BE2C (cell line): Measurements from ENCODE around the gene IDUA.
A peak's percentile ranks its signal among the peaks of the same experiment; 100 is the strongest.

Experiments
- DNase-seq: peaks from one replicate; pipeline ENCODE4 v3.0.0-alpha.2; 2020
- H3K27me3 ChIP-seq: fragments of 250-450 bp; sonication (Bioruptor Pico); 2 replicates; pipeline ENCODE4 v1.5.1; 2020; ENCODE audit warnings: mild to moderate bottlenecking
- H3K36me3 ChIP-seq: fragments of 250-450 bp; sonication (Bioruptor Pico); 2 replicates; pipeline ENCODE4 v1.5.1; 2020; ENCODE audit warnings: mild to moderate bottlenecking
- H3K4me1 ChIP-seq: fragments of 250-450 bp; sonication (Bioruptor Pico); 2 replicates; pipeline ENCODE4 v1.5.1; 2020
- H3K4me3 ChIP-seq: 2 replicates; pipeline ENCODE4 v1.5.1; 2011; ENCODE audit warnings: low read depth, low read length
- H3K9me3 ChIP-seq: fragments of 250-450 bp; sonication (Bioruptor Pico); 2 replicates; pipeline ENCODE4 v1.5.1; 2020
- CTCF ChIP-seq: IDR thresholded peaks from 2 replicates; pipeline ENCODE4 v1.5.1; 2012; ENCODE audit warnings: mild to moderate bottlenecking, low read depth, low read length

Gene IDUA

DNA sequence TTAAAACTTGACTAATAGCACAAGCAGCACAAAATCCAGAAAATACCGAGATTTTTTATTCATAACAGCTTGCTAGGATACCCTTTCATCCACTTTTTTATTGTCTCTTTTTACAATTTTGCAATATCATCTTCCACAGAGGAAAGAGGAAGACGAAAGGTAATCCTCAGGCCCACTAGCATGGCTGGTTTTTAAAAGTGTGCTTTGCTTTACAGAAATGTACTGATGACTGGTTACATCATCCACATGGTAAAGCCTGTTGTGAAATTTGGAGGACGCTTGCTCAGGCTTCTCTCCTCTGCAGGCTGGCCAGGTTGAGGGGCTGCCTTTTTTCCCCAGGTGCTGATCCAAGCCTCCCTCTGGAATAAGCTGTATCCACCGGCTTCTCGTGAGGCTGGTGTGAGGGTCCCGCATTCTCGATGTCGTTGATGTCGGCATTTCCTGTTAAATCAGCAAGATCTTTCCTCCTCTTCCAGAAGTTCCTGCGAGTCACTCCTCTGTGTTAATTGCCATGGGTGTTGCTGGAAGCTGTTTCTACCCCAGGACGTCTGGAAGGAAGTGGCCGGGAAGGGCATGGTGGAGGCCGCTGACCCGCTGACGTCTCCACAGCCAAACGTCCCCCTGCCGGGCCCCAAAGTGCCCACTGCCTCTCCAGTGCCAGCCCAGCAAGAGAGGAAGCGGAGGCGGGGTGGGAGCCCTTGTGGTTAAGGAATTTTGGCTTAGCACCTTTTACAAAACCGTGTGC, 7.7 kb upstream of the IDUA start:
- DNase-seq = no peak
- Histone ChIP-seq H3K4me3 (no peak overlapping the region), H3K4me1 (no peaks in the 10 kb centered on the region), H3K36me3 (no peaks in the 10 kb centered on the region), H3K9me3 (no peaks in the 10 kb centered on the region), H3K27me3 (no peaks in the 10 kb centered on the region)
- TF ChIP-seq CTCF = no peak

DNA sequence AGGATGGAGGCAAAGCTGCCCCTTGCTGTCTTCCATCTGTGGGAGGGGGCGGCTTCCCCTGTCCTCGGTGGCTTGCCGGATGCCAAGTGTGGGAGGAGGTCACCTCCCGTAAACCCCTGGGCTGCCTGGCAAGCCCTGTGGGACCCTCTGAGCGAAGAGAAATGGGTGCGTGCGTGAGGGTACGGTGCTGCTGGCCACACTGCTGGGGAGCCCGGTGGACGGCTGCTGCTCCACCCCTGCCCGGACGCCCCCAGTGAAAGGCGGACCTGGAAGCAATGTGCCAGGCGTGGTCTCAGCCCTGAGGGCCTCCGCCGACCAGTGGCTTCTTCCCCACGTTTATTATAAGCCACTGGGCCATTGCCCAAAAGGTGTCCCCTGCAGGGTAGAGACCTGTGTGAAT, 4.6 kb upstream of the IDUA start:
- Histone ChIP-seq H3K4me3 (no peak overlapping the region), H3K27me3 (peaks cover 10% of the 10 kb centered on the region), H3K36me3 (no peaks in the 10 kb centered on the region), H3K9me3 (no peaks in the 10 kb centered on the region), H3K4me1 (no peaks in the 10 kb centered on the region)
- no peak for TF ChIP-seq CTCF
- DNase-seq = no peak

DNA sequence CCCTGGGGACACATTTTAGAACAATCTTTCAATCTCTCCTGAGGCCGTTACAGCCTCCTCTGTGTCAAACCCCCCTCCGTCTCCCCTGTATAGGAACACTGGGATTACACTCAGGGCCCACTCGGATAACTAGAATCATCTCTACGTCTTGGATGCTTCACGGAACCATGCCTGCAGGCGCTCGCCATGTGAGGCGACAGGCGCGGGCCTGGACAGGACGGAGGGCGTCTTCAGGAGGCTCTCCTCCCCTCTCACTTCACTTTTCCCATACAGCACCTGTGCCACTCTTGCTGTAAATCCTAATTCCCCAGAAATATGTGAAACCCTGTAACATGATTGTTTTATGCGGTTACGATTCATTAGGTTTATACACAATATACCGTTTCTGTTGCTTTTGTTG, 4.0 kb upstream of the IDUA start:
- H3K36me3 ChIP-seq = no peaks in the 10 kb centered on the region
- TF ChIP-seq CTCF = no peak
- H3K27me3 ChIP-seq = peaks cover 14% of the 10 kb centered on the region
- no peak overlapping the region for H3K4me3 ChIP-seq
- H3K4me1 ChIP-seq = no peaks in the 10 kb centered on the region
- H3K9me3 ChIP-seq = no peaks in the 10 kb centered on the region
- DNase-seq = no peak

GRCh38 chr4:984336-985054, 2.3 kb upstream of the IDUA start:
- Histone ChIP-seq H3K4me1 (no peaks in the 10 kb centered on the region), H3K36me3 (no peaks in the 10 kb centered on the region), H3K27me3 (peaks cover 14% of the 10 kb centered on the region), H3K9me3 (no peaks in the 10 kb centered on the region), H3K4me3 (no peak overlapping the region)
- TF ChIP-seq CTCF = no peak
- no peak for DNase-seq

GRCh38 chr4:985123-985830, 1.6 kb upstream of the IDUA start:
- no peak for TF ChIP-seq CTCF
- no peaks in the 10 kb centered on the region for H3K36me3 ChIP-seq
- peak; percentile 32 for DNase-seq
- H3K9me3 ChIP-seq = no peaks in the 10 kb centered on the region
- H3K27me3 ChIP-seq = peaks cover 14% of the 10 kb centered on the region
- no peaks in the 10 kb centered on the region for H3K4me1 ChIP-seq
- no peak overlapping the region for H3K4me3 ChIP-seq
